Keratinocyte (primary cell): ENCODE measurements around the gene TECPR1. TPM values are rescaled to one million over a fixed set of nuclear protein-coding genes. Genes with fewer than 3 reads are reported as not detected.

Experiments used
- DNase-seq: peaks from one replicate; pipeline ENCODE4 v3.0.0-alpha.2; 2011; ENCODE audit warnings: low read depth, missing footprints, low spot score
- FAIRE-seq: peaks from 2 replicates; lab custom pipeline; 2011; peaks lifted over from hg19 to GRCh38; lab: Jason Lieb, UNC
- H2AFZ ChIP-seq: 2 replicates; pipeline ENCODE4 v1.6.0; 2012; ENCODE audit warnings: low read length, control low read depth, inconsistent platforms; ENCODE audit not compliant: control insufficient read depth
- H3K27ac ChIP-seq: 2 replicates; pipeline ENCODE4 v1.5.1; 2011; ENCODE audit warnings: low read length; ENCODE audit not compliant: control insufficient read depth, insufficient read depth
- H3K27me3 ChIP-seq: 3 replicates; pipeline ENCODE4 v1.6.0; 2011; ENCODE audit warnings: low read length; ENCODE audit not compliant: control insufficient read depth, insufficient read depth; ENCODE audit errors: extremely low read depth
- H3K36me3 ChIP-seq, 2 experiments: 2 replicates in 1 of 2; 3 replicates in 1 of 2; pipeline ENCODE4 v1.5.1; 2011; ENCODE audit warnings: low read length in 2 of 2, mild to moderate bottlenecking in 1 of 2; ENCODE audit not compliant: control insufficient read depth in 2 of 2, insufficient read depth in 2 of 2; ENCODE audit errors: extremely low read depth in 1 of 2
- H3K4me1 ChIP-seq: 3 replicates; pipeline ENCODE4 v1.5.1; 2011; ENCODE audit warnings: low read length; ENCODE audit not compliant: control insufficient read depth, insufficient read depth; ENCODE audit errors: extremely low read depth
- H3K4me2 ChIP-seq: 3 replicates; pipeline ENCODE4 v1.6.0; 2011; ENCODE audit warnings: low read depth, low read length; ENCODE audit not compliant: control insufficient read depth, insufficient read depth; ENCODE audit errors: extremely low read depth
- H3K4me3 ChIP-seq, 3 experiments: fragments of 200-600 bp in 1 of 3; sonication (generic) in 1 of 3; 2 replicates in 2 of 3; 3 replicates in 1 of 3; pipeline ENCODE4 v1.5.1; 2011 to 2016; ENCODE audit warnings: low read length in 3 of 3, mild to moderate bottlenecking in 3 of 3, control low read depth in 2 of 3, inconsistent platforms in 1 of 3, low read depth in 1 of 3, mixed read lengths in 1 of 3, mixed run types in 1 of 3, moderate library complexity in 1 of 3; ENCODE audit not compliant: control insufficient read depth in 2 of 3, insufficient read depth in 2 of 3; ENCODE audit errors: extremely low read depth in 1 of 3
- H3K79me2 ChIP-seq: 2 replicates; pipeline ENCODE4 v1.6.0; 2012; ENCODE audit warnings: low read length; ENCODE audit not compliant: control insufficient read depth, insufficient read depth
- H3K9ac ChIP-seq: 3 replicates; pipeline ENCODE4 v1.6.0; 2011; ENCODE audit warnings: low read length; ENCODE audit not compliant: control insufficient read depth, insufficient read depth; ENCODE audit errors: extremely low read depth
- H3K9me1 ChIP-seq: 3 replicates; pipeline ENCODE4 v1.6.0; 2011; ENCODE audit warnings: low read length; ENCODE audit not compliant: control insufficient read depth, insufficient read depth; ENCODE audit errors: extremely low read depth
- H3K9me3 ChIP-seq: 2 replicates; pipeline ENCODE4 v1.5.1; 2012; ENCODE audit warnings: low read depth, low read length; ENCODE audit not compliant: control insufficient read depth
- H4K20me1 ChIP-seq: 3 replicates; pipeline ENCODE4 v1.6.0; 2011; ENCODE audit warnings: low read length; ENCODE audit not compliant: control insufficient read depth, insufficient read depth; ENCODE audit errors: extremely low read depth
- CTCF ChIP-seq, 3 experiments: IDR thresholded peaks in 1 of 3; conservative IDR thresholded peaks in 1 of 3; optimal IDR thresholded peaks in 1 of 3; 2 replicates in 2 of 3; 3 replicates in 1 of 3; pipeline versions ENCODE3 to v1.5.1; 2011; ENCODE audit warnings: low read length in 3 of 3, mild to moderate bottlenecking in 3 of 3, moderate library complexity in 2 of 3, control low read depth in 1 of 3, inconsistent platforms in 1 of 3; ENCODE audit not compliant: insufficient read depth in 2 of 3; ENCODE audit errors: extremely low read depth in 1 of 3
- EZH2 ChIP-seq: IDR thresholded peaks from one replicate; pipeline ENCODE4 v1.6.1; 2012; ENCODE audit warnings: inconsistent platforms, mild to moderate bottlenecking, low read length, moderate library complexity
- dilution Hi-C: fragments of 300-500 bp; cut with MboI; formaldehyde crosslinking; loops from one replicate; pipeline ENCODE4 v1.7.0; 2020; ENCODE audit warnings: low sequenced_read_pairs; ENCODE audit not compliant: extremely low pct_ligation_motif_present
- polyA plus RNA-seq, 5 experiments: library from polyadenylated mRNA; depleted of rRNA in 3 of 5; stranded (reverse) in 3 of 5; stranded (forward) in 1 of 5; unstranded in 1 of 5; fragments of >200 nt; gene quantifications; 1 replicate in 1 of 5; 2 replicates in 3 of 5; 3 replicates in 1 of 5; pipeline versions ENCODE4 v1.2.1 to v1.2.3, GENCODE V29; 2011 to 2012; ENCODE audit warnings: missing spikeins in 2 of 5, low read depth in 1 of 5, low replicate concordance in 1 of 5

TECPR1 gene
- polyA plus RNA-seq, 1 donor (not counting 4 experiments of a cell fraction or from before 2014, with no cell fraction given) = 2.4 TPM

DNA sequence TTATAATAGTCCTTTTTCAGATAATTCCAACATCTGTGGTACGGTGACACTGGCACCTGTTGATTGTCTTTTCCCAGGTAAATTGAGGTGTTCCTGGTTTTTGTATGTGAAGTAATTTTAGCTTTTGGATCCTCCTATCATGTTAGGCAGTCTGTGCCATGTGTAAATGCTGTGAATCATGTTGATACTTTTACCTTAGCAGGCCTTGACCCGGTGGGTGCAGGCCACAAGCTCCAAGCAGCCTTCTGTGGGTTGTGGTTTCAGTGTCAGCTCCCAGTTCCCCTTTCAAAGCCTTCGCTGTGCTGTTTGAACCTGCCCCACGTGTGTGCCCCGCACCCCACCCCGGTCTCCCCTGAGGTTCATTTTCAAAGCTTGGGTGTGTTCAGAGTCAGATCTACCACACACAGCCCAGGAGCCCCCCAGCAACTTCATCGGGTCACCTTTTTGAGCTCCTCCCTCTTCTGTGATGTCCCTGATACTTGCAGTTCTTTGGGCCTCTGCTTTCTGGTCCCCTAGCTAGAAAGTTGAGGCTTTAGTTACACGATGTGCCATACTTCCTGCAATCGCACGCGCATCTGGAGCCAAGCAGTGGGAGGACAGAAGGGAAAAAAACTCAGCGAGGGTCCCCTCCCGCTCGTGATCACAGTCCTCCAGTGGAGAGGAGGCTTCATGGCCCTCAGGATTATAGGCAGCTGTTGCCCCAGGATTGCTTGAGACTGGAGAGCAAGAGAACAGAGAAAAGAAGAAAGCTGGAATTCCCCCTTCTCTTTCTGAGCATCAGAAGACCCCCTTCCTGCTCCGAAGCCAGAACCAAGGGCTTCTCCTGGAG is 49.5 kb downstream of the TECPR1 start:
- peaks cover 4% of the 10 kb centered on the region for H4K20me1 ChIP-seq
- dilution Hi-C loops = no loop called here
- peaks cover 5% of the 10 kb centered on the region for H3K9me1 ChIP-seq
- peaks cover 3 to 14% of the 10 kb centered on the region in 2 experiments for H3K36me3 ChIP-seq
- H3K4me1 ChIP-seq = peaks cover 6% of the 10 kb centered on the region
- no peak for FAIRE-seq
- H3K4me2 ChIP-seq = no peak overlapping the region
- TF ChIP-seq CTCF (optimal IDR thresholded peaks at IDR 0.05 in 1 of 3, IDR thresholded peaks at IDR 0.05 in 1 of 3, conservative IDR thresholded peaks at IDR 0.05 in 1 of 3; ENCODE audit: extremely low read depth in 1 of 3, insufficient read depth in 2 of 3, low read length in 3 of 3) (no peak), EZH2 (no peak)
- H3K27me3 ChIP-seq = no peaks in the 10 kb centered on the region
- no peak overlapping the region for H3K4me3 ChIP-seq
- no peak for DNase-seq
- H3K9ac ChIP-seq = no peak overlapping the region
- no peaks in the 10 kb centered on the region for H3K9me3 ChIP-seq
- no peak overlapping the region for H2AFZ ChIP-seq
- no peak overlapping the region for H3K27ac ChIP-seq
- peaks cover 9% of the 10 kb centered on the region for H3K79me2 ChIP-seq

- dilution Hi-C loops = no loop called here
- no peak for DNase-seq
- TF ChIP-seq CTCF (optimal IDR thresholded peaks at IDR 0.05 in 1 of 3, IDR thresholded peaks at IDR 0.05 in 1 of 3, conservative IDR thresholded peaks at IDR 0.05 in 1 of 3; ENCODE audit: extremely low read depth in 1 of 3, insufficient read depth in 2 of 3, low read length in 3 of 3) (no peak), EZH2 (no peak)
- no peak for FAIRE-seq
- H3K79me2 ChIP-seq = peaks cover 9% of the 10 kb centered on the region
- H3K4me3 ChIP-seq = no peak overlapping the region
- H3K36me3 ChIP-seq = peaks cover 3 to 14% of the 10 kb centered on the region in 2 experiments
- peaks cover 5% of the 10 kb centered on the region for H3K9me1 ChIP-seq
- no peak overlapping the region for H3K9ac ChIP-seq
- no peak overlapping the region for H3K27ac ChIP-seq
- no peak overlapping the region for H2AFZ ChIP-seq
- peaks cover 6% of the 10 kb centered on the region for H4K20me1 ChIP-seq
- H3K9me3 ChIP-seq = no peaks in the 10 kb centered on the region
- H3K27me3 ChIP-seq = no peaks in the 10 kb centered on the region
- no peak overlapping the region for H3K4me2 ChIP-seq
- peaks cover 6% of the 10 kb centered on the region for H3K4me1 ChIP-seq
Observed at GRCh38 chr7:98200364-98200763, 51.7 kb downstream of the TECPR1 start.
